ENCODE data around the gene MADCAM1.

MADCAM1 gene

GRCh38 chr19:497491-497868, 1.2 kb downstream of the MADCAM1 start:
- TF ChIP-seq POLR2AphosphoS5 (IDR thresholded peaks at IDR 0.05; ENCODE audit: low read depth, low read length): no peak
- TF ChIP-seq REST (IDR thresholded peaks at IDR 0.05; ENCODE audit: insufficient read depth in 1 of 2, low read depth in 2 of 2, low read length in 2 of 2): no peak

GRCh38 chr19:497869-498510, 1.7 kb downstream of the MADCAM1 start:
- TF ChIP-seq TAF1 (IDR thresholded peaks at IDR 0.05; ENCODE audit: borderline replicate concordance, insufficient read depth, low read length): no peak
- no peak for TF ChIP-seq POLR2AphosphoS5 (IDR thresholded peaks at IDR 0.05; ENCODE audit: low read depth, low read length)
- no peak for TF ChIP-seq FOXP2 (optimal IDR thresholded peaks at IDR 0.05; ENCODE audit: borderline replicate concordance, extremely low read depth, extremely low read length, insufficient read depth)
- no peak for TF ChIP-seq SIN3A (IDR thresholded peaks at IDR 0.05; ENCODE audit: borderline replicate concordance, insufficient read depth, low read length)
- no peak for TF ChIP-seq REST (IDR thresholded peaks at IDR 0.05; ENCODE audit: insufficient read depth in 1 of 2, low read depth in 2 of 2, low read length in 2 of 2)

GRCh38 chr19:498511-498891, 2.2 kb downstream of the MADCAM1 start:
- TF ChIP-seq SIN3A (IDR thresholded peaks at IDR 0.05; ENCODE audit: borderline replicate concordance, insufficient read depth, low read length): no peak
- TF ChIP-seq FOXP2 (optimal IDR thresholded peaks at IDR 0.05; ENCODE audit: borderline replicate concordance, extremely low read depth, extremely low read length, insufficient read depth): no peak
- no peak for TF ChIP-seq REST (IDR thresholded peaks at IDR 0.05; ENCODE audit: insufficient read depth in 1 of 2, low read depth in 2 of 2, low read length in 2 of 2)
- TF ChIP-seq TAF1 (IDR thresholded peaks at IDR 0.05; ENCODE audit: borderline replicate concordance, insufficient read depth, low read length): no peak
- no peak for TF ChIP-seq POLR2AphosphoS5 (IDR thresholded peaks at IDR 0.05; ENCODE audit: low read depth, low read length)

GRCh38 chr19:498977-499623, 2.8 kb downstream of the MADCAM1 start:
- TF ChIP-seq POLR2AphosphoS5 (IDR thresholded peaks at IDR 0.05; ENCODE audit: low read depth, low read length) (no peak), TAF1 (IDR thresholded peaks at IDR 0.05; ENCODE audit: borderline replicate concordance, insufficient read depth, low read length) (no peak), FOXP2 (optimal IDR thresholded peaks at IDR 0.05; ENCODE audit: borderline replicate concordance, extremely low read depth, extremely low read length, insufficient read depth) (no peak), REST (IDR thresholded peaks at IDR 0.05; ENCODE audit: insufficient read depth in 1 of 2, low read depth in 2 of 2, low read length in 2 of 2) (no peak), SIN3A (IDR thresholded peaks at IDR 0.05; ENCODE audit: borderline replicate concordance, insufficient read depth, low read length) (no peak)

Data from PFSK-1 (cell line).